LoVo (cell line): Measurements from ENCODE around the gene SDF2L1.
"Not testable (repeated sequence)": the region's sequence is repeated elsewhere in the genome, so short reads cannot be mapped to it uniquely, and the experiment has no call there.

Experiments used
- DNase-seq: peaks from one replicate; pipeline ENCODE4 v3.0.0-alpha.2; 2016; ENCODE audit warnings: low spot score

Gene SDF2L1, protein sequence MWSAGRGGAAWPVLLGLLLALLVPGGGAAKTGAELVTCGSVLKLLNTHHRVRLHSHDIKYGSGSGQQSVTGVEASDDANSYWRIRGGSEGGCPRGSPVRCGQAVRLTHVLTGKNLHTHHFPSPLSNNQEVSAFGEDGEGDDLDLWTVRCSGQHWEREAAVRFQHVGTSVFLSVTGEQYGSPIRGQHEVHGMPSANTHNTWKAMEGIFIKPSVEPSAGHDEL

DNA sequence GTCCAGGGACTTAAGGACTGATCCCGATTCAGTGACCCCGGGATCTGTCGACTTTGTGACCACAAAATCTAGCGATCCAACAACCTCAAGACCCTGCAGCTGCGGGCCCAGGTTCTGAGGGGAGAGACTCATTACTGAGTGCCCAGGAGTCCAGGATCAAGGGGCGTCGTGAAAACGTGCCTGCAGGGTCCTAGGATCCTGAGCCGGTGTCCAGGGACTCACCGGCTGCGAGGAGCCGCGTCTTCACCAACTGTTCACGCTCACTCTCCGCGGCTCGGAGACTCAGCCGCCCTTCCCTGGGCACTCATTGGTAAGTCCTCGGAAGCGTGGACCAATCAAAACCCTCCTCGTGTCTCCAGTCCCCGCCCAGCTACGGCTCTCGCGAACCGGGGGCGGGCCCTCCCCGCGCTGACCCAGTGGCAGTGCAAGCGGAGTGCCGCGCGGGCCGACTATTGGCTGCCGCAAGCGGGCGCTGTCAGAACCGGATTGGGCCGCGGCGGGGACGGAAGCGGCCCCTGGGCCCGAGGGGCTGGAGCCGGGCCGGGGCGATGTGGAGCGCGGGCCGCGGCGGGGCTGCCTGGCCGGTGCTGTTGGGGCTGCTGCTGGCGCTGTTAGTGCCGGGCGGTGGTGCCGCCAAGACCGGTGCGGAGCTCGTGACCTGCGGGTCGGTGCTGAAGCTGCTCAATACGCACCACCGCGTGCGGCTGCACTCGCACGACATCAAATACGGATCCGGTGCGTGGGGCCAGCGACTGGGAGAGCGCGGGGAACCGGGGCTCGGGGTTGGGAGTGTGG, at the start of gene SDF2L1:
SDF2L1 (plus strand) TSS at position 514 of the 795 bp plus-strand sequence; CDS start at position 549, 35 bp downstream.
- peak; percentile 98 for DNase-seq

DNA sequence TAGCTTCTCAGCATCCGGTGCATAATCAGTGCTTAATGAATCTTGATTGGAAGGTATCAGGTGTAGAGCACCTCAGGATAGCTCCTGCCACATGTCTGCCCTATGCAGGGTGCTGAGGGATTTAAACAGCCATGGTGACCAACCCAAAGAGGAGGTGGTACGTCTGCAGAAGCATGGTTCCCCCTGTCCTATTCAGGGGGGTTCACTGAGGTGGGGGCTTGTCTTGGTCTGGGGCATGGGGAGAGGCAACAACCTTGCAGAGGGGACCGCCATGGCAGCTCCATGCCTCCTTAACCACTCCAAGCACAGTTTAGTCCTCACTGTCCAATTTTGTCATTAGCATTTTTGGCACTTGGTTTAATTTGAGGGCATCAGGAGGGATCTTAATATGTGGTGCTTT, 49.7 kb upstream of the SDF2L1 start:
- no peak for DNase-seq

DNA sequence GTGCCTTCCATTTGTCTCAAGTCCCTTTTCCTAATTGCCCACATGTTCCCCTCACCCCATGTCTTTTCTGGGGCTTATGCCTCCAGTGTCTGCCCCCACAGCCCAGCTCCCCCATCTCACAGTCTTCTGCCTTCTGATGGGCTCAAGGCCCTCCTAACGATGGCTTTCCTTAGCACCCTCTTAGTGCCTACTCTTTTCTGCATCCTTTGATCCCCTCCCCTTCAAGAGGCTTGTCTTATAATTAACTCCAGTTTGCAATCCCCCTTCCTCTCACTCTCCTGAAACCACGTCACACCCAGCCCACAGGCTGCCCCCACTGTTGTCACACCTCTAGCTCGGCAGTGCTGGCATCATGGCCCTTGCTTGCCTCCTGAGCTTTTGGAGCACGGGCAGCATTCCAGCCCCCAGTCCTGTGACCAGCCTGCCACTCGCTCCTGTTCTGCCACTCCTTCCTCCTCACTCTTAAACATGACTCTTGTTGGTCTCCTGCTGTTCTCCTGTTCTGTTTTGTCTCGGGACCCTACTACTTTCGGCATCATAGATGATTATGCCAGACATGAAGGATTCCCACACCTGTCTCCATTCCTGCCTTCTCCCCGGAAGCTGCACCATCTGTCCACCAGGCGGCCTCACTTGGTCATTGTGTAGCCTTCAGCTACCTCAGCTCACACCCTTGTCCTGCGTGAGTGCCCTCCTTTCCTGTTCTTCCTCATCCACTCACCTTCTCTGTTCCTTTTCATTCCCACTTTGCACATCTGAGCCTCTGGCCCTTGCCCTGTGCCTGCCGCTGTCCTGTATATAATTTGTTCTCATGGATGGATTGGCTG, 48.5 kb upstream of the SDF2L1 start:
- no peak for DNase-seq

DNA sequence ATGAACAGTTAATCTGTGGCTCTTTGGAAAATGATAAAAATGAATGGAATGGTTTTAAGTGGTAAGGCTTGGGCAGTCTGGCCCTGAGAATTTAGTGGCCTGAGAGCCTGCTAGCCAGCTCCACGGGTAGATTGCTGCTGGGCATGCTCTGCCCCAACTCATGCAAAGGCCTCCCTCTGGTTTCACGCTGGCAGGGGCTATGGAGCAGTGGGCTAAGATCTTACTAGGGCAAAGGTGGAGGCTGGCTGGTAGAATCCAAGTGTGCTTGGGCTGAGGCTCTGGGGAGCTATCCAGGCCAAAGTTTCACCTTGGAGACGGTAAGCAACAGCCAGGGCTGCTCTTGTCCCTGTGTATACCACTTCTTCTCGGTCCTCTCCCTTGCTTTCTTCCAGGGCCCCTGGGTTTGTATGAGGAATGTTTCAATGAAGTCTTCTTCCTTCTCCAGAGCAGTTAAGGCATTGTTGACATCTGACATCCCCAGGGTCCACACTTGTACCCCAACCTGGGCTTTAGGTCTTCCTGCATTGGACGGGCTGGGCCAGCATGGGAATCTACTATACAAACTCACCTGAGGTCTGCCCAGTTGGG, 47.1 kb upstream of the SDF2L1 start:
- no peak for DNase-seq

DNA sequence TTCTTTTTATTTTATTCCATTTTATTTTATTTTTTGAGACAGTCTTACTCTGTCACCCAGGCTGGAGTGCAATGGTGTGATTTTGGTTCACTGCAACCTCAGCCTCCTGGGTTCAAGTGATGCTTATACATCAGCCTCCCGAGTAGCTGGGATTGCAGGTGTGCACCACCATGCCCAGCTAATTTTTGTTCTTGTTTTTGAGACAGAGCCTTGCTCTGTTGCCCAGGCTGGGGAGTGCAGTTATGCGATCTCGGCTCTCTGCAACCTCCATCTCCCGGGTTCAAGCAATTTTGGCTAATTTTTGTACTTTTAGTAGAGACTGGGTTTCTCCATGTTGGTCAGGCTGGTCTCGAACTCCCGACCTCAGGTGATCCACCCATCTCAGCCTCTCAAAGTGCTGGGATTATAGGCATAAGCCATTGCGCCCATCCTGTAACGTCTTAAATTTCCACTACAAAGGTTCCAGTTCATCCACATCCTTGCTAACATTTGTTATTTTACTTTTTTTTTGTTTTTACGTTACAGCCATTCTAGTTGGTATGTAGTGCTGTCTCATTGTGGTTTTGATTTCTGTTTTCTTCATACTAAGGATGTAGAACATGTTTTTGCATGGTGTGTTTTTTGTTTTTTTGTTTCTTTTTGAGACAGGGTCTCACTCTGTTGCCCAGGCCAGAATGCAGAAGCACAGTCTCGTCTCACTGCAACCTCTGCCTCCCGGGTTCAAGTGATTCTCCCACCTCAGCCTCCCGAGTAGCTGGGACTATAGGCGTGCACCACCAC, 45.6 kb upstream of the SDF2L1 start:
- DNase-seq = not testable (repeated sequence)

DNA sequence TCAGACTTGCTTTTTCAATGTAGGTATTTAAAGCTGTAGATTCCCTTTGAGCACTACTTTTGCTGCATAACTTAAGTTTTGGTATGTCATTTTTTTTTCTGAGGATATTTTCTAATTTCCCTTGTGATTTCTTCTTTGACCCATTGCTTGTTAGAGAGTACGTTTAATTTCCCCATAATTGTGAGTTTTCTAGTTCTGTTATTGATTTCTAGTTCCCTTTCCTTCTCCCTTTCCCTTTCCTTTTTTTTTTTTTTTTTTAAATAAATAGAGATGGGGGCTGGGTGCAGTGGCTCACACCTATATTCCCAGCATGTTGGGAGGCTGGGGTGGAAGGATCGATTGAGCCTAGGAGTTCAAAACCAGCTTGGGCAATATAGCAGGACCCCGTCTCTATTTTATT, 43.8 kb upstream of the SDF2L1 start:
- no peak for DNase-seq

DNA sequence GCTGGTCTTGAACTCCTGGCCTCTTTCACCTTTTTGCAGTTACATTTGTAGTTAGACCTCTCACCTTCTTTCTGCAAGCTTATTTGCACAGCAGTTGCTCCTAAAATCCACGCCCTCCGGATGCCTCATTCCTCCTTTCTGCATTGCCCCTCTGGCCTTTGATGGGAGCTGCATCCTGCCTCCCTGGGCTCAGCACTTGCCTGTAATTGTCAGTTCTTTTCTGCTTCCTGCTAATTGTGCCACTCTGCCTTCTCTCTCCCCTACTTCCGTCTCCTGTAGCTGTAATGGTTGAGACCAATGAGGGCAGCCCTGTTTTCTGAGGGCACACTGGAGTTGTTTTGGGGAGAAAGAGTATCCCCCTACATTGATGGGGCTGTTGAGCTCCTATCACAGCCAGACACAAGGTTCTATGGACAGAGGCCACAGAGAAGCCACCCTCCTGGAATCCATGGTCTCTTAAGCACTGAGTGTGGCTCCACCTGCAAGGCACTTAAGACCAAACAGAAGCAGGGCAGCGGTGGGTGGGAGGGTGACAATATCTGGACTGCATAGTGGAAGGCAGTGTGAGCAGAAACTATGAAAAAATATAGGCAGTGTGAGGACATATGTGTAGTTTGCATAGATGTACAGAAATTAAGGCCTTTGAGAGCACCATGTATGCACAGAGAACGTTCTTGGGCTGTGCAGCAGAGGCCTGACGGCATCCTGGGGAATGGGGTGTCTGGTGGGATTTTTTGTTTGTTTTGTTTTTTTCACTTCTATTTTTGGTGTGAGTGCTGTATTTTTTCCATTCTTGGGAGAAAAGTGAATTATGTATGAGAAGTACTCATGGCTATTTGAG, 42.8 kb upstream of the SDF2L1 start:
- no peak for DNase-seq

DNA sequence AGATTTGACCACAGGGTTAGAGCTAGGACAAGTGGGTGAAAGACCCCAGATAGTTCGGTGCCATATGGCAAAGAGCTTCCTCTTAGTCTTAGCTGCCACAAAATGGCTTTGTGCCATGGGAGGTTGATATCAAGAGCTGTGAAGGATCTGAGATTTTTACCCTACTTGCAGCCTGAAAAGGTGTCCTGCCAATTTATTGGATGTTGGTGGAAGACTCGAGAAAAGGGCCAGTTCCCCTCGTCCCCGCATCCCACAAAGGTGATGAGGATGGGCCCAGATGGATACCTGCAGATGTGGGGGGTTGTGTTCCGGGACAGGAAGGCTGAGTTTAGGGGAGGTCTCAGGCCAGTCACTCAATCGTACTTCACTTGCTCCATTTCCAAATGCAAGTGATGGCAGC, 39.5 kb upstream of the SDF2L1 start:
- no peak for DNase-seq

DNA sequence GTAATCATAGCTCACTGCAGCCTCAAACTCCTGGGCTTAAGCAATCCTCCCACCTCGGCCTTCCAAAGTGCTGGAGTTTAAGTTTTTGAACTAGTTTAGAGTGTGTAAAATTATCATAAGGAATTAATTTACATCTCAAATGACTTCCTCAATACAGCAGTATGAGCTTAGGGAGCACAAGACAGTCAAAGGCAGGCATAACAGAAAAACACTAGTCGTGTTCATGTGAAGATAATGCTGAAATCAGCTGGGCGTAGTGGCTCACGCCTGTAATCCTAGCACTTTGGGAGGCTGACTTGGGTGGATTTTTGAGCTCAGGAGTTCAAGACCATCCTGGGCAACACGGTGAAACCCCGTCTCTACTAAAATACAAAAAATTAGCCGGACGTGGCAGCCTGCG, 38.1 kb upstream of the SDF2L1 start:
- DNase-seq = no peak

DNA sequence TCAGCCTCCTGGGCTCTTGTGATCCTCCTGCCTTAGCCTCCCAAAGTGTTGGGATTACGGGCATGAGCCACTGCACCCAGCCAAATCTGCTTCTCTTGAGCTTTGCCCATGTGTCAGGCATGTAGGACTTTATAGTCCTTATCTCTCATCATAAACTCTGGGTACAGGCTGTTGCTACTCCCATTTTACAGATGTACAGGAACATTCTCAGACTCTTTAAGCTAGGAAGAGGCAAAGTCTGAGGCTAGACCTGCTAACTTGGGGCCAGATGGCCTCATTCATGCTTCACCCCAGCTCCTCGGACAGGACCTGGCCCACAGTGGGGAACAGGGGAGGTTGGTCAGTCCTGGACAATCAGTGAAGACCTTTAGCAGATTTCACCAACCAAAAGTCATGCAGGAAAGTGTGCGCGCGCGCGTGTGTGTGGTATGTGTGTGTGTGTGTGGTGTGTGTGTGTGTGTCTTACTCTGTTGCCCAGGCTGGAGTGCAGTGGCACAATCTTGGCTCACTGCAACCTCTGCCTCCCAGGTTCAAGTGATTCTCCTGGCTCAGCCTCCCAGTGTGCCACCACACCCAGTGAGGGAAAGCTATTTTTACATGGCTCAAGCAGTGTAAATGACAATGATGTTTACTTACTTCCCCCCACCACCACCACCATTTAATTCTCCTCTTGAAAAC, 36.1 kb upstream of the SDF2L1 start:
- DNase-seq = no peak

DNA sequence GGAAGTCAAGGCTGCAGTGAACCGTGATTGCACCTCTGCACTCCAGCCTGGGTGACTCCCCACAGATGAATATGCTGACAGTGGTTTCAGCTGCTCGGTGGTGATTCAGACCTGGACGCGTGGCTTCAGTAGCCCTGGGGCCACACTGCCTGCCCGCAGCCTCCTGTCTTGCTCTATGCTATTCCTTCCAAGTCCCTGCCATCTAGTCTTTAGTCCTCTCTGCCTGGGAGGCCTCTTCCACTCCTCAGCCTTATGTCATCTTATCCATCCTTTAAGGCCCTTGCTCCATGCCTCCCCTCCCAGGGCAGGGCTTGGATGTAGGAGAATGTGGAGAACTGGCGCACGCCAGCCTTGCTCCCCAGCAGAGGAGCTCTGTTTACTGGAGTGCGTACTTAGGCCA, 35.3 kb upstream of the SDF2L1 start:
- DNase-seq = no peak

DNA sequence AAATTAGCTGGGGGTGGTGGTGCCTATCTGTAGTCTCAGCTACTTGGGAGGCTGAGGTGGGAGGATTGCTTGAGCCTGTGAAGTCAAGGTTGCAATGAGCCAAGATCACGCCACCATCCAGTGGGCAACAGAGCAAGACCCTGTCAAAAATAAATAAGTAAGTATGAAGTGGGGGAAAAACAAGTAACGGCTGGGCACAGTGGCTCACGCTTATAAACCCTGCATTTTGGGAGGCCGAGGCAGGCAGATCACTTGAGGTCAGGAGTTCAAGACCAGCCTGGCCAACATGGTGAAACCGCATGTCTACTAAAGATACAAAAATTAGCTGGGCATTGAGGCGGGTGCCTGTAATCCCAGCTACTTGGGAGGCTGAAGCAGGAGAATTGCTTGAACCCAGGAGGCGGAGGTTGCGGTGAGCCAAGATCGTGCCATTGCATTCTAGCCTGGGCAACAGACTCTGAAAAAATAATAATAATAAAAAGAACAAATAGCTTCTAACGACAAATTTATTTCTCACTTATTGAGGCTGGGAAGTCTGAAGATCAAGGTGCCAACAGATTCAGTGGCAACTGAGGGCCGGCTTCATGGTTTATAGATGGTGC, 32.4 kb upstream of the SDF2L1 start:
- not testable (repeated sequence) for DNase-seq

DNA sequence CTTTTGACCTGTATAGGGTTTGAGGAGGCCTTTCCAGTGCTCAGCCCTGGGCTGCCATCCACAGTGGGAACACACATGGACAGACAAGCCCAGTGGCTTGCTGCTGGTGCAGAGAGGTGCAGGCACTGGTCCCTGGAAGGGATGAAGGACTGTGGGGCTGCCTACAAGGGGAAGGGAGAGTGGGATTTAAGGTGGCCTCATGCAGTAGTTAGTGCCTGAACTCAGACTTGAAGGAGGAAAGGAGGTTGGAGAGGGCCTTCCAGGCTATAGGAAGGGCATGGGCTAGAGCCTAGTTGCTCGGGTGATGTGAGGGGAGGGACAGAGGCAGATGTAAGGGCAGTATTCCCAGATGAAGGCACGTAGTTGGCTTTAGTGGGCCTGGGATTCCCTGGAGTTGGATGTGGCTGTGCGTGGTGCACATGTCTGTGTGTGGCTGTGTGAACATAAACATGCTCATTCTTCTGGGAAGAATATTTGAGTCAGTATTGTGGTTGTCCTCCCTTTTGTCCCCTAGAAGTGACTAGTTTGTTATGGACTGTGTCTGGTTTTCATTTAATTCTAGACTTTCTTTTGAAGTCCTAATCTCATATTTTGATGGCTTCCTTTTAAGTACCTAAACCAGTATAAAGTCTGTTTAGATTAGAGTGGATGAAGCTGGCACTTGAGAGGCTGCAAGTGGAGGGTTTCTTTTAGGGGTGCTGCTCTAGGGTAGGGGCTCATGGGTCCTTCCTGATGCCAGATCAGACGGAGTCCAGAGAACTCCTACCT, 30.7 kb upstream of the SDF2L1 start:
- no peak for DNase-seq

DNA sequence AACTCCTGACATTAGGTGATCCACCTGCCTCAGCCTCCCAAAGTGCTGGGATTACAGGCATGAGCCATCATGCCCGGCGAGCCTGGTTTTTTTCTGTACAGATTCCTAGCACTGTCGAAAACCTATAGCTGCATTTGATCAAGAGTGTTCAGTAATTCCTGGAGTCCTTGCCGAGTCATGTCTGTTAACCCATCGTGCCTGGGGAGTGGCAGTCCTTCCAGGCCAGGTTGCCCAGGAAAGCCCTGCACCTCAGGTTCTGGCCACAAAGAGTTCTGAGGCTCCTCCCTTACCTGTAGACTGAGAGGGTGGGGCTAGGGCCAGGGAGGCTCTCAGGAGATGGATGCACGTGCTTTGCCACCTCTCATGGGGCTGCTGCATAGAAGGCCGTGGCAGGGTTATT, 29.2 kb upstream of the SDF2L1 start:
- DNase-seq = no peak

DNA sequence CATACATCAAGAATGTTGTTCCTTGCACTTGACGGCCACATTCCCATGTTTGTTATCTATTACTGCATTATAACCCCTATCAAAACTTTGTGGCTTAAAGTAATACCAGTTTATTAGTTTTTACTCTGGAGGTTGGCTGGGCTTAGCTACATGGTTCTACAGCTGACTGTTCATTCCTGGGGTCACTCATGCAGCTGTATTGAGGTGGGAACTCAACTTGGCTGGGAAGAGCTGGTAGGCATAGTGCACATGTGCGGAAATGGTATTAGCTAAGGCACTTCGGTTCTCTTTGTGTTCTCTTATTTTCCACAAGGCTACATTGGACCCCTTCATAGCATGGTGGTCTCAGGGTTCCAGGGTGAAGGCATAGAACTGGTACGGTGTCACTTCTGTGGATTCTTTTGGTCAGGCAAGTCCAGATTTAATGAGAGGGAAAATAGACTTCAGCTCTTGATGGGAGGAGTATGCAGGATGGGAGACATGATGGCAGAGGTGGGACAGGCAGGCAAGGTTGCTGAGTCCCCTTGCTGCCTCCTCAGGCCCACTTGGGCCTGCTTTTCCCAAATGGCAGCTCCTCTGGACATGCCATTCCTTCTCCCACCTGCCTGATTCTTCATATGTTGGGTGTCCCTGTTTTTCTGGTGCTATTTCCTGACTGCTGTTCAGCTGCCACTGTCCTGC, 28.4 kb upstream of the SDF2L1 start:
- no peak for DNase-seq

DNA sequence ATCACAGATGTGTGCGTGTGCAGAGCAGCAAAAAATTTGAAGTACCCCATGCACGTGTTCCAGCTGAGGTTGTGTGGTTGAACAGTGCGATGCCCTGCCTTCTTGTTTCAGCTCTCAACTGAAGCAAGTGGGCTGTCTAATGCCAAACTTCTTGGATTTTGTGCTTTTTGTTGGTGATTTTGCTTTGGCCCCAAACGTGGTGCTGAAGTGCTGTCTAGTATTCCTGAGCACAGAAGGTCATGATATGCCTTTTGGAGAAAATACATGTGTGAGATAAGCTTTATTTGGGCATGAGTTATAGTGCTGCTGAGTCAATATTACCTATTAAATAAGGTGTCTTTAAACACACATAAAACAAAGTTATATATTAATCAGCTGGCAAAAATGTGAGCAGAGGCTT, 26.4 kb upstream of the SDF2L1 start:
- DNase-seq = no peak

DNA sequence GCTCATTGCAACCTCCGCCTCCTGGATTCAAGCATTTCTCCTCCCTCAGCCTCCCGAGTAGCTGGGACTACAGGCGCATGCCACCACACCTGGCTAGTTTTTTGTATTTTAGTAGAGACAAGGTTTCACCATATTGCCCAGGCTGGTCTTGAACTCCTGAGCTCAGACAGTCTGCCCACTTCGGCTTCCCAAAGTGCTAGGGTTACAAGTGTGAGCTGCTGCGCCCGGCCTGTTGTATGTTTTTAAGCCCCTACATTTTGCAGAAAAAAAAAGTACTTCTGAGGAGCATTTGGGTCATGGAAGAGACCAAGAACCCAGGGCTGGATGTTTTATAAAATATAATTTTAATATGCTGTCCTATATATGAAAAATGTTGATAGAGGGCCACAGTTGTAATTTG, 24.8 kb upstream of the SDF2L1 start:
- not testable (repeated sequence) for DNase-seq

DNA sequence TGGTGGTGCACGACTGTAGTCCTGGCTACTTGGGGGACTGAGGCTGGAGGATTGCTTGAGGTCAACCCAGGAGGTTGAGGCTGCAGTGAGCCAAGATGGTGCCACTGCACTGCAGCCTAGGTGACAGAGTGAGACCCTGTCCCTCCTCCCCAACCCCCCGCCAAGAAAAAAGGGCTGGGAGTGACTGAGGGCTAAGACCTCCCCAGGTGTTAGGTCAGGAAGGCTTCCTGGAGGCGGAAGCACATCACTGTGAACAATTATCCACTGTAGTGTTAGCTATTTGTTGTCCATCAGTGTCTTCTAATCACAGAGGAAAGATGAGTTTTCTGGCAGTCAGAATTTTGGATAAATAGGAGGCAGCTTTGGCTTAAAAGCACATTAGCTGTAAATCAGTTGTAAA, 21.1 kb upstream of the SDF2L1 start:
- no peak for DNase-seq
